BJ (cell line): ENCODE data around the gene ICE2. TPM values are rescaled to one million over a fixed set of nuclear protein-coding genes. Genes with fewer than 3 reads are reported as not detected.

Experiments used
- CTCF ChIA-PET: fragments of 350-600 bp; formaldehyde crosslinking; extraction: SDS; loops from one replicate; lab custom pipeline; 2021; ENCODE audit warnings: antibody characterized with exemption, inconsistent platforms; lab: Yijun Ruan, JAX
- POLR2A ChIA-PET: fragments of 300-600 bp; sonication (Branson Sonifier 250); formaldehyde crosslinking; extraction: SDS; loops from one replicate; lab custom pipeline; 2021; ENCODE audit warnings: antibody characterized with exemption; lab: Charles Lee
- DNase-seq: peaks from one replicate; pipeline ENCODE4 v3.0.0-alpha.2; 2011; ENCODE audit warnings: low read depth
- H3K27me3 ChIP-seq: 2 replicates; pipeline ENCODE4 v1.6.0; 2011; ENCODE audit warnings: low read length; ENCODE audit not compliant: control insufficient read depth, insufficient read depth
- H3K36me3 ChIP-seq: 2 replicates; pipeline ENCODE4 v1.5.1; 2011; ENCODE audit warnings: low read length; ENCODE audit not compliant: control insufficient read depth, insufficient read depth
- H3K4me3 ChIP-seq: 2 replicates; pipeline ENCODE4 v1.5.1; 2011; ENCODE audit warnings: low read depth, mild to moderate bottlenecking, control low read depth, low read length
- CTCF ChIP-seq: IDR thresholded peaks from 2 replicates; pipeline ENCODE4 v1.5.1; 2011; ENCODE audit warnings: low read depth, mild to moderate bottlenecking, control low read depth, inconsistent platforms, low read length, moderate library complexity; ENCODE audit not compliant: insufficient read depth
- polyA plus RNA-seq: library from polyadenylated mRNA; depleted of rRNA; stranded (reverse); fragments of >200 nt; gene quantifications from 2 replicates; pipeline ENCODE4 v1.2.3, GENCODE V29; 2011

ICE2 gene
- polyA plus RNA-seq, 1 experiment, result 19.4 TPM

- DNase-seq, result no peak
- Histone ChIP-seq H3K36me3 (no peaks in the 10 kb centered on the region), H3K27me3 (no peaks in the 10 kb centered on the region), H3K4me3 (no peak overlapping the region)
- CTCF ChIA-PET, result interaction anchor here (0.8 to 5.9 kb wide), 13 partner anchors 9 to 115 kb away, joined by 3 to 42 read pairs (median 4); no protein-coding TSS in a partner anchor
- POLR2A ChIA-PET, result interaction anchor here (0.6 to 0.8 kb wide), 2 partner anchors 48 to 134 kb away, joined by 4 read pairs; no protein-coding TSS in a partner anchor
- TF ChIP-seq CTCF, result no peak
Measured at GRCh38 chr15:60442031-60442650, 36.8 kb downstream of the ICE2 start.

- ChIA-PET CTCF (interaction anchor here (0.9 to 5.9 kb wide), 5 partner anchors 32 to 114 kb away, joined by 3 to 42 read pairs (median 5); no protein-coding TSS in a partner anchor), POLR2A (no interaction called here)
- no peak for TF ChIP-seq CTCF
- DNase-seq, result no peak
- Histone ChIP-seq H3K27me3 (no peaks in the 10 kb centered on the region), H3K36me3 (no peaks in the 10 kb centered on the region), H3K4me3 (no peak overlapping the region)
Measured at GRCh38 chr15:60441331-60441730, 37.6 kb downstream of the ICE2 start.

- TF ChIP-seq CTCF, result no peak
- ChIA-PET POLR2A (no interaction called here), CTCF (interaction anchor here (1.4 to 1.7 kb wide), 2 partner anchors 8 to 79 kb away, joined by 4 to 5 read pairs; no protein-coding TSS in a partner anchor)
- Histone ChIP-seq H3K27me3 (no peaks in the 10 kb centered on the region), H3K4me3 (no peak overlapping the region), H3K36me3 (no peaks in the 10 kb centered on the region)
- DNase-seq, result no peak
Measured at GRCh38 chr15:60438646-60439045, 40.3 kb downstream of the ICE2 start.

- Histone ChIP-seq H3K27me3 (no peaks in the 10 kb centered on the region), H3K4me3 (no peak overlapping the region), H3K36me3 (no peaks in the 10 kb centered on the region)
- ChIA-PET CTCF (no interaction called here), POLR2A (interaction anchor here (0.5 kb wide), 1 partner anchor 34 kb away, joined by 3 read pairs; no protein-coding TSS in a partner anchor)
- DNase-seq, result no peak
- TF ChIP-seq CTCF, result no peak
Measured at GRCh38 chr15:60428935-60429334, 50.0 kb downstream of the ICE2 start.

GRCh38 chr15:60426870-60427508, 52.0 kb downstream of the ICE2 start:
- TF ChIP-seq CTCF, result no peak
- Histone ChIP-seq H3K27me3 (no peaks in the 10 kb centered on the region), H3K36me3 (no peaks in the 10 kb centered on the region), H3K4me3 (no peak overlapping the region)
- ChIA-PET CTCF (interaction anchor here (1.5 kb wide), 1 partner anchor 16 kb away, joined by 4 read pairs; no protein-coding TSS in a partner anchor), POLR2A (no interaction called here)
- peak; percentile 92 for DNase-seq
